Peyer's patch (tissue), 4 donors: ENCODE data around the gene DPP9.

Experiments used
- CTCF ChIP-seq, 6 experiments: fragments of 450-650 bp in 4 of 6; fragments of 200-600 bp in 2 of 6; sonication (generic) in 1 of 6; IDR thresholded peaks; one replicate each; pipeline ENCODE4 v1.5.1; 2017 to 2019; ENCODE audit warnings: antibody characterized with exemption in 6 of 6, mild to moderate bottlenecking in 3 of 6, moderate library complexity in 1 of 6
- POLR2A ChIP-seq, 2 donors: fragments of 450-650 bp; IDR thresholded peaks; one replicate each; pipeline ENCODE4 v1.5.1; 2017; ENCODE audit warnings: antibody characterized with exemption in 2 of 2, mild to moderate bottlenecking in 2 of 2, moderate library complexity in 2 of 2

GRCh38 chr19:4709440-4710280 lies 14.0 kb downstream of the DPP9 start:
- TF ChIP-seq POLR2A (IDR thresholded peaks at IDR 0.05) (no peak), CTCF (IDR thresholded peaks at IDR 0.05) (no peak)
